HG02571 (cell line): Measurements from ENCODE around the gene PRKCE.

Experiments used
- ATAC-seq: cut with Tn5 transposase; IDR thresholded peaks from one replicate; pipeline ENCODE4 v1.9.1; 2021; ENCODE audit warnings: mild to moderate bottlenecking, moderate library complexity; ENCODE audit not compliant: unreplicated experiment

Gene PRKCE

GRCh38 chr2:45722477-45722876, 71.0 kb downstream of the PRKCE start:
- no peak for ATAC-seq

GRCh38 chr2:45723857-45724256, 72.4 kb downstream of the PRKCE start:
- no peak for ATAC-seq

DNA sequence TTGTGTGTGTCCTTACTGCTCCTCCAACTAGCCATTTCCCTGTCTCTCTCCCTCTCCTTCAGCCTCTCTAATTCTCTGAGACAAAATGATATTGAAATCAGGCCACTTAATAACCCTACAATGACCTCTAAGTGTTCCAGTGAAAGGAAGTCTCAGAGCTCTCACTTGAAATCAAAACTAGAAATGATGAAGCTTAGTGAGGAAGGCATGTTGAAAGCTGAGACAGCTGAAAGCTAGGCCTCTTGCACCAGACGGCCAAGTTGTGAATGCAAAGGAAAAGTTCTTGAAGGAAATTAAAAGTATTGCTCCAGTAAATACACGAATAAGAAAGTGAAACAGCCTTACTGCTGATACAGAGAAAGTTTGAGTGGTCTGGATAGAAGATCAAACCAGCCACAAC, 72.9 kb downstream of the PRKCE start:
- no peak for ATAC-seq

DNA sequence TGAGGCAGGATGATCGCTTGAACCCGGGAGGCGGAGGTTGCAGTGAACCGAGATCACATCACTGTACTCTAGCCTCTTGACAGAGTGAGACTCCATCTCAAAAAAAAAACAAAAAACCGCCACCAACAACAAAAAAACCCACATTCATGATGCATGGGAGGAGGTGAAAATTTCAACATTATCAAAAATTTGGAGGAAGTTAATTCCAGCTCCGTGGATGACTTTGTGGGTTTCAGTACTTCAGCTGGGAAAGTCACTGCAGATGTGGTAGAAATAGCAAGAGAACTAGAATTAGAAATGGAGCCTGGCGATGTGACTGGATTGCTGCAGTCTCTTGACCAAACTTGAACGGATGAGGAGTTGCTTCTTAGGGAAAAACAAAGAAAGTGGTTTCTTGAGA, 74.3 kb downstream of the PRKCE start:
- ATAC-seq: no peak

DNA sequence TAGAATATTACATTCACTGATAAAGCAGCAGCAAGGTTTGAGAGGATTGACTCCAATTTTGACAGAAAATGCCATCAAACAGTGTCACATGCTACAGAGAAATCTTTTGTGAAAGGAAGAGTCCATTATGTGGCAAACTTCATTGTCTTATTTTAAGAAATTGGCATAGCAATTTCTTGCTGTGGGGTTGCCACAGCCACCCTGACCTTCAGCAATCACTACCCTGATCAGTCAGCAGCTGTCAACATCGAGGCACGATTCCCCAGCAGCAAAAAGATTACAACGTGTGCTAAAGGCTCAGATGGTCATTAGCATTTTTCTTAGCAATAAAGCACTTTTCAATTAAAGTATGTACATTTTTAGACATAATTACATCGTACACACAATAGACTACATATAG, 74.7 kb downstream of the PRKCE start:
- ATAC-seq: no peak

- peak; percentile 70 for ATAC-seq
Measured at GRCh38 chr2:45728458-45728942, 77.0 kb downstream of the PRKCE start.

GRCh38 chr2:45729753-45730512, 78.5 kb downstream of the PRKCE start:
- ATAC-seq: peak; percentile 62

GRCh38 chr2:45731141-45731540, 79.7 kb downstream of the PRKCE start:
- ATAC-seq: no peak

DNA sequence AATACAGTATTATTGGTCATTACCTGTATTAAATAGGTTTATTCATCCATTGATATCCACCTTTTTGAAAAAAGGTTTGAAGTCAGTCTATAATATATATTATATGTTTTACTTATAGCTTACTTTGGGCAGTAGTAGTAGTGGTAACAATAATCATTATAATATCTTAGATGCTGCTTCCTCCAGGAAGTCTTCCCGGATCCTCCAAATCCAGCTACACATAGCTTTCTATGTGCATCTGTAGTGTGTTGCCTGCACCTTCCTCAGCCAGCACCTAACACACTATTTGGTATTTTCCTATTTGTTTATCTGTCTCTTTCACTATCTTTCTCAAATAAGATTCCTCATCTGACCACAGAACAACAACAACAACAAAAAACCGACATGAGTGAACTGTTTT, 81.0 kb downstream of the PRKCE start:
- no peak for ATAC-seq

DNA sequence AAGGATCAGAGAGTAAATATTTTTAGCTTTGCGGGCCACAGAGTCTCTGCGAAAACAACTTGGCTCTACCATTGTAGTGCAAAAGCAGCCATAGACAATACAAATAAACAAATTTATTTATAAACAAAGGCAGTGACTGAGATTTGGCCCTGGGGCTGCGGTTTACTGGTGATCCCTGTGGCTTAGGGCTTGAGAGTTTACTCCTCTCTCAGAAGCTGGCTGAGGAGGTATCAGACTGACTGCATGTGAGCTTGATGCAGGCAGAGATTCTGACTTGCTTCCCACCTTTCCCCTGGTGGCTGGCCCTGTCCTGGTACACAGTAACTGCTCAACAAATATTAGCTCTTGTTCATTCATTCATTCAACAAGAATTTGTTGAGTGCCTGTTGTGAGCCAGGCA, 81.5 kb downstream of the PRKCE start:
- no peak for ATAC-seq

DNA sequence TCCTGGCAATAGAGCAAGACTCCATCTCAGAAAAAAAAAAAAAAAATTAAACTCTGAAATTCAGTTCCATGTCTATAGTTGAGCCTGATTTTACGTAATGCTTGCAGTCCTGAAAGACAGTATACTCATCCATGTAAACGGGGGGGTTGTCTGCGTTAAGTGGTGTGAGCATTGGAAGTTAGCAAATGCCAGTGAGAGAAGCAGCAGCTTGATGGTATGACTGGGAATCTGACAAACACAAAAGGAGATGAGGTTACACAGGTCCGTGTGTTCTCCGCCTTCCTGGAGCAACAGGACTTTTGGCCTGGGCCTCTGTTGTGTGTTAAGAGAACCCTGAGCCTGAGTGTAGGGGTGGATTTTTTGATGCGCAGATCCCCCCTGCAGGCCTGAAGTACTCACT, 82.9 kb downstream of the PRKCE start:
- ATAC-seq: no peak

DNA sequence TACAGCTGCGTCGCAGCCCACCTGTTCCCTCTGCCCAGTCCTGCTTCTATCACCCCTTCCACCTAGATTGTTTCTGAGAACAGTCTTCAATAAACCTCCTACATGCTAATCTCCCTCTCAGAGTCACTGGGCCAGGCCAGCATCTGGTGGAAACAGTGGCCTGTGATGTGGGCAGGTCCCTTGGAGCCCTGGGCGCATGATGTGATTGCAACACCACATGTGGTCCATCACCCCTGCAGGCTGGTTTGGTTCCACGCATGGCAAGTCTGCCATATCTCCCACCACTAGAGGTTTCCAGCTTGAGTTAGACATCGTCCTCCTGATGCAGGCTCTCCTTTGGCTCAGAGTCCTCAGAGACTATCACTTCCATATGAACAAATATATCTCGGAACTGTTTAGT, 83.5 kb downstream of the PRKCE start:
- no peak for ATAC-seq

DNA sequence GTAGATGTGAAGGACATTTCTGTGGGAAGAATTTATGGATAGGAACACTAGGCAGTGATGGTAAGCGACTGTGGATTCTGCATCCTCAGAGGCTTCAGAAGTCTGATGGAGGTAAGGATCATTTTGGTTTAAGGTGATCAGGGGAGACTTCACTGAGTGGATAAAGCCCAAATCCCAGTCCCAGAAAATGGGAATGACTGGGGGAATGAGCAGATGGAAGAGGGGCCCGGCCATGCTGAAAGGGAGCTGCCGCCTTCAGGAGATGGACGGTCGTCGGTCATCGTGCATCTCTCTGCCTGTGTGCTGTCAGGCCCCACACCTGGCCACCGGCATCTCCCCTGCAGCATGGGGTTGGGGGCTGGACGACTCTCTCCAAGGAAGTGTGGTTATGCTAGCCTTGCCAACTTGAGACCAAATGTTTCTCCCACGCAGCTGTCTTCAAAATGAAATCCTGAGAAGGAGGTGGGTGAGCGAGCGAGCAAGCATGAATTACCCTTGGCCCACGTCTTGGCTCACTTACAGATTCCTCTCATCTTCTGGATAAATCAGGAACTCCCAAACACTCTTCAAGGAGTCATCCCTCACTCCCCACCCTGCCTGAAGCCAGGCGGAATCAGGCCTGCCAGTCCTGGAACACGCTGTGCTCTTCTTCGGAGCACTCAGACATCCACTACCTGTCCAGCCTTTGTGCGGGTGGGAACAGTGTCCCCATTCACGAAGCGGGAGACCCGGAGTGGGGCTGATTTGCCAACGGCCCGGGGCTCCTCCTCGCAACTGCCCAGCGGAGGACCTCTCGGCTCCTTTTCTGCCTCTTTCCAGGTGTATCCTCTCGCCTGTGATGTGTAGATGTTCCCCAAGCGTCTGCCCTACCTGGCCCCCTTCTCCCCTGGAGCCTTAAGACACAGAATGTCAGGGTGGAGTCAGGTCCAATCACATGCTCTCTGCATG, 85.6 kb downstream of the PRKCE start:
- no peak for ATAC-seq

DNA sequence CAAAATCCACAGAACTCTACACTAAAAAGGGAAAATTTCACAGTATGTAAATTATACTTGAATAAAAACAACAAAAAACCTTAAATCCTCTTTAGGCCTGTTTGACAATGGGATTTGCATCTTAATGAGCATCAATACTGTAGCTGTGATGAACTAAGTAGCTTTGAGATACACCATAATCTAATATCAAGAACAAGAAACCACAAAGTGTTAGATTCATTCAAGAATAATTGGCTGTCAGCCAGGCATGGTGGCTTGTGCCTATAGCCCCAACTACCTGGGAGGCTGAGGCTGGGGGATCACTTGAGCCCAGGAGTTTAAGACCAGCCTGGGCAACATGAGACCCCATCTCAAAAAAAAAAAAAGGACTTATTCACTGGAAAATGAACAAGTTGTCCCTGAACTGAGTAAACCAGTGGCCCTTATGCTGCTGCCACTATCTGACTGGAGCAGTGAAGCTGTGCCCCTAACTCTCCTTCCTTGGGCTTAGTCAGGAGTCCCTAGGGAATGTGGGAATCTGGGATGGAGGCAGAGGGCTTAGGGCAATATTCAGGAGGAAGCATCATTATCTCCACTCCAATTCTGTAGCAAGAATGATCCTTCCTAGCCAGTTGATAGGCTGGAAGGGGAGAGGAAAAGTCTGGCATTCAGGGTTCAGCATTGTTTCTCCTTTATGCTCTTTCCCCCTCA, 88.5 kb downstream of the PRKCE start:
- no peak for ATAC-seq

DNA sequence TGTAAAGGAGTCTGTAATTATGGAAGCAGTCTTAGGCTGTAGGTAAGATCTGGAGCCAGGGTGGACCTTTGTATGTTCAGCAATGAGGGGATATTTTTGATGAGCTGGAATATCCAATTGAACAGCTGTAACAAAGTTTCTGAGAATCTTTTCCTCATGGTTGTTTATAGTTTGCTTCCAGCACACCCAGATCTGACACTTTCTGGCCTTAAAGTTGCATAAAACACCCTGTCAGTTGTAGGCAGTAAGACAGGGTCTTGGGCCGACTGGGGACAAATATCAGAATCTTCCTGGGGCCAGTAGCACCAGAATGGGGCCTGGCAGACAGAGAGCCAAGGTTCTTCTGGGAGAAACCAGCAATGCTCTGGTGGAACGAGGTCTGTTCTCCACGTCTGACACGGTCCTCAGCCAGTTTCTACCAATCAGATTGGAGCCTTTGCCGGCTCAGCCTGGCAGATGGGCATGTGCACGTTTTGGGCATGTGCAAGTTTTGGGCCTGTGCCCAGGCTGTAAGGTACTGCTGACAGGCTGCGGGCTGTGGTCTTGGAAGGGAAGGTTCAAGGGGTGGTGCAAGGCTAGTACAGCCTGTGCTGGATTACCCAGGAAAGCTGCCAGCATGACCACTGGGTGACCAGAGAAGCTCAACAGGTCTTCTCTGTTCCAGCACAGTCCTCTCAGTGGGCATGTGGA, 89.8 kb downstream of the PRKCE start:
- no peak for ATAC-seq

- ATAC-seq: no peak
Measured at GRCh38 chr2:45743531-45744396, 92.3 kb downstream of the PRKCE start.

DNA sequence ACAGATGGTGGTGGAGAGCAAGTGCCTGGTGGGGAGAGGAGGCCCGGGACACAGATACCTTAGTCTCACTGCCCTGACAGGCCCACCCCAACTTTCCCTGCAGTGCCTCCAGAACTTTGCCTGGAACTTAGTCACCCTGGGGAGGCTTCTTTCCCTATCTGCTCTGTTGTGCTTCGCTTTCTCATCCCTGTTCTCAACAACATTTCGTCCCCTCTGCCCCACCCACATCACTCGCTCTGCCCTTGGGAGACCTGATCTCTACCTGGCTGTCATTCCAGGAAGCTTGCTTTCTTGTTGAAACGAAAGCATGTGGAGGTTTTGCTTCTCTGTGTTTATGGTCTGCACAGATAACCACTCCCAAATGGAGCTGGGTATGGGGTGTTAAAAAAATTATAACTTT, 93.8 kb downstream of the PRKCE start:
- ATAC-seq: no peak

GRCh38 chr2:45746888-45747287, 95.4 kb downstream of the PRKCE start:
- no peak for ATAC-seq

DNA sequence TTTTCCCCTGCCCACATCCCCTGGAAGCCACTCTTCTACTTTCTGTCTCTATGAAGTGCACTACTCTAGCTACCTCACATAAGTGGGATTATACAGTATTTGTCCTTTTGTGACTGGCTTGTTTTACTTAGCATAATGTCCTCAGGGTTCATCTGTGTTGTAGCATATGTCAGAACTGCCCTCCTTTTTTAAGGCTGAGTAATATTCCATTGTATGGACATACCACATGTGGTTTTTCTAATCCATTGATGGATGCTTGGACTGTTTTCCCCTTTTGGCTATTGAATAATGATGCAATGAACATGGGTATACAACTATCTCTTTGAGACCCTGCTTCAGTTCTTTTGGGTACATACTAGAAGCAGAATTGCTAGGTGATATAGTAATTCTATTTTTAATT, 95.9 kb downstream of the PRKCE start:
- ATAC-seq: no peak

GRCh38 chr2:45748239-45748638, 96.8 kb downstream of the PRKCE start:
- ATAC-seq: no peak
